Testis (tissue), 3 donors: ENCODE measurements around the gene TTBK1. TPM values are rescaled to one million over a fixed set of nuclear protein-coding genes. Genes with fewer than 3 reads are reported as not detected.

Source experiments
- DNase-seq: peaks from one replicate; pipeline ENCODE4 v3.0.0-alpha.2; 2019
- H3K27ac ChIP-seq, 2 donors: fragments of 200-600 bp; sonication (generic); one replicate each; pipeline ENCODE4 v1.5.1; 2019
- H3K27me3 ChIP-seq: fragments of 200-600 bp; sonication (generic); one replicate; pipeline ENCODE4 v1.5.1; 2019
- H3K36me3 ChIP-seq: fragments of 200-600 bp; sonication (generic); one replicate; pipeline ENCODE4 v1.5.1; 2017; ENCODE audit warnings: low read depth; ENCODE audit errors: missing control alignments
- H3K4me1 ChIP-seq: fragments of 200-600 bp; sonication (generic); one replicate; pipeline ENCODE4 v1.5.1; 2019
- H3K4me3 ChIP-seq, 2 donors: fragments of 200-600 bp; sonication (generic); one replicate each; pipeline ENCODE4 v1.5.1; 2017 to 2019
- H3K9me3 ChIP-seq: fragments of 200-600 bp; sonication (generic); one replicate; pipeline ENCODE4 v1.5.1; 2017
- CTCF ChIP-seq, 3 experiments: fragments of 450-650 bp in 2 of 3; fragments of 200-600 bp in 1 of 3; sonication (generic) in 1 of 3; IDR thresholded peaks; one replicate each; pipeline ENCODE4 v1.5.1; 2016 to 2019; ENCODE audit warnings: antibody characterized with exemption in 3 of 3, mild to moderate bottlenecking in 2 of 3, moderate library complexity in 1 of 3
- POLR2A ChIP-seq: fragments of 450-650 bp; IDR thresholded peaks from one replicate; pipeline ENCODE4 v1.6.1; 2017; ENCODE audit warnings: antibody characterized with exemption, mild to moderate bottlenecking, moderate library complexity
- WGBS, 2 donors: methylation state at CpG; one replicate each; pipeline ENCODE4 v1.1.5; 2018; 5-methylcytosine and 5-hydroxymethylcytosine counted together
- intact Hi-C: fragments of 100-400 bp; cut with DNase I; formaldehyde crosslinking; loops from one replicate; pipeline ENCODE4 v1.15.1; 2023; ENCODE audit warnings: low total_unique reads
- polyA plus RNA-seq: library from polyadenylated mRNA; stranded (reverse); fragments of 350-450 nt; fragmentation: Illumina TruSeq; extraction: RNeasy Lipid Tissue Mini Kit (QIAGEN cat#74804); gene quantifications from one replicate; pipeline ENCODE4 v1.2.3, GENCODE V29; 2014; ENCODE audit warnings: low read depth, low replicate concordance; ENCODE audit not compliant: insufficient read depth
- total RNA-seq, 2 donors: library from RNA; depleted of rRNA; stranded (reverse); fragments of >200 nt; gene quantifications; one replicate each; pipeline ENCODE4 v1.2.3, GENCODE V29; 2016

The TTBK1 gene
- total and polyA plus RNA-seq, 3 donors from 2014 or later: 2.2 to 2.6 (median 2.3) TPM

- Histone ChIP-seq H3K9me3 (no peaks in the 10 kb centered on the region), H3K27me3 (no peaks in the 10 kb centered on the region), H3K36me3 (no peaks in the 10 kb centered on the region), H3K27ac (no peak overlapping the region), H3K4me3 (no peak overlapping the region), H3K4me1 (no peaks in the 10 kb centered on the region)
- intact Hi-C loops: no loop called here
- TF ChIP-seq CTCF (IDR thresholded peaks at IDR 0.05) (no peak), POLR2A (no peak)
- 85 to 89% methylated on average over 10 to 13 of the region's 13 CpGs for WGBS, 2 donors
- no peak for DNase-seq
These were observed 34.6 kb downstream of the TTBK1 start for GRCh38 chr6:43277643-43278523.

GRCh38 chr6:43278524-43279078 is 35.3 kb downstream of the TTBK1 start:
- Histone ChIP-seq H3K4me1 (no peaks in the 10 kb centered on the region), H3K9me3 (no peaks in the 10 kb centered on the region), H3K27ac (no peak overlapping the region), H3K27me3 (no peaks in the 10 kb centered on the region), H3K36me3 (no peaks in the 10 kb centered on the region), H3K4me3 (no peak overlapping the region)
- no peak for TF ChIP-seq CTCF (IDR thresholded peaks at IDR 0.05)
- TF ChIP-seq POLR2A: no peak
- WGBS, 2 donors: 85 to 91% methylated on average over 4 of the region's 4 CpGs
- DNase-seq: no peak
- intact Hi-C loops: no loop called here

GRCh38 chr6:43280234-43280633 is 37.0 kb downstream of the TTBK1 start:
- 72 to 84% methylated on average over 2 of the region's 2 CpGs for WGBS, 2 donors
- Histone ChIP-seq H3K4me3 (no peak overlapping the region), H3K27me3 (no peaks in the 10 kb centered on the region), H3K4me1 (no peaks in the 10 kb centered on the region), H3K36me3 (no peaks in the 10 kb centered on the region), H3K9me3 (no peaks in the 10 kb centered on the region), H3K27ac (no peak overlapping the region)
- TF ChIP-seq POLR2A (no peak), CTCF (IDR thresholded peaks at IDR 0.05) (no peak)
- no peak for DNase-seq
- intact Hi-C loops: no loop called here

- no peaks in the 10 kb centered on the region for H3K4me1 ChIP-seq
- TF ChIP-seq POLR2A (no peak), CTCF (IDR thresholded peaks at IDR 0.05) (no peak)
- no peaks in the 10 kb centered on the region for H3K9me3 ChIP-seq
- no peak overlapping the region for H3K4me3 ChIP-seq
- H3K27ac ChIP-seq: no peak overlapping the region
- H3K27me3 ChIP-seq: no peaks in the 10 kb centered on the region
- DNase-seq: no peak
- intact Hi-C loops: no loop called here
- no peaks in the 10 kb centered on the region for H3K36me3 ChIP-seq
- 80 to 88% methylated on average over 9 of the region's 9 CpGs for WGBS, 2 donors
These were observed 38.8 kb downstream of the TTBK1 start for GRCh38 chr6:43282060-43282459.
